NCI-H1092 treated with DMSO at 0.1 percent for 48 hours (cell line): ENCODE data around the gene SREBF1.

Experiments used
- DNase-seq: peaks from one replicate; lab custom pipeline; 2025; lab: John Stamatoyannopoulos, UW

SREBF1 gene

GRCh38 chr17:17857496-17857895 lies 20.7 kb upstream of the SREBF1 start:
- no peak for DNase-seq

- DNase-seq: no peak
Measured at GRCh38 chr17:17856386-17856785, 19.6 kb upstream of the SREBF1 start.

GRCh38 chr17:17855976-17856375 lies 19.2 kb upstream of the SREBF1 start:
- no peak for DNase-seq

- DNase-seq: no peak
Measured at GRCh38 chr17:17853811-17854447, 17.1 kb upstream of the SREBF1 start.

- no peak for DNase-seq
Measured at GRCh38 chr17:17852930-17853329, 16.1 kb upstream of the SREBF1 start.

GRCh38 chr17:17851103-17852002 lies 14.6 kb upstream of the SREBF1 start:
- DNase-seq: no peak

- DNase-seq: no peak
Measured at GRCh38 chr17:17849845-17850373, 13.1 kb upstream of the SREBF1 start.

GRCh38 chr17:17849147-17849820 lies 12.5 kb upstream of the SREBF1 start:
- DNase-seq: no peak

- no peak for DNase-seq
Measured at GRCh38 chr17:17848311-17849082, 11.7 kb upstream of the SREBF1 start.

- DNase-seq: no peak
Measured at GRCh38 chr17:17847726-17848125, 10.9 kb upstream of the SREBF1 start.

GRCh38 chr17:17847118-17847689 lies 10.4 kb upstream of the SREBF1 start:
- DNase-seq: no peak

GRCh38 chr17:17846645-17847044 lies 9.9 kb upstream of the SREBF1 start:
- DNase-seq: no peak

GRCh38 chr17:17846003-17846402 lies 9.2 kb upstream of the SREBF1 start:
- DNase-seq: no peak

- DNase-seq: no peak
Measured at GRCh38 chr17:17845046-17845775, 8.4 kb upstream of the SREBF1 start.

GRCh38 chr17:17844500-17844899 lies 7.7 kb upstream of the SREBF1 start:
- no peak for DNase-seq

- DNase-seq: no peak
Measured at GRCh38 chr17:17844079-17844478, 7.3 kb upstream of the SREBF1 start.

- no peak for DNase-seq
Measured at GRCh38 chr17:17843096-17843495, 6.3 kb upstream of the SREBF1 start.

- no peak for DNase-seq
Measured at GRCh38 chr17:17842111-17842876, 5.5 kb upstream of the SREBF1 start.

GRCh38 chr17:17841601-17842025 lies 4.8 kb upstream of the SREBF1 start:
- DNase-seq: peak; percentile 38
